T-helper 9 cell (primary cell): Measurements from ENCODE around the gene AP1M1.
"Not testable (repeated sequence)": the region's sequence is repeated elsewhere in the genome, so short reads cannot be mapped to it uniquely, and the experiment has no call there.

Experiments used
- DNase-seq: peaks from one replicate; pipeline ENCODE4 v3.0.0-alpha.2; 2020

The AP1M1 gene

GRCh38 chr19:16265205-16265604 lies 67.5 kb downstream of the AP1M1 start:
- DNase-seq = no peak

- DNase-seq = no peak
Measured at GRCh38 chr19:16265890-16266585, 68.3 kb downstream of the AP1M1 start.

DNA sequence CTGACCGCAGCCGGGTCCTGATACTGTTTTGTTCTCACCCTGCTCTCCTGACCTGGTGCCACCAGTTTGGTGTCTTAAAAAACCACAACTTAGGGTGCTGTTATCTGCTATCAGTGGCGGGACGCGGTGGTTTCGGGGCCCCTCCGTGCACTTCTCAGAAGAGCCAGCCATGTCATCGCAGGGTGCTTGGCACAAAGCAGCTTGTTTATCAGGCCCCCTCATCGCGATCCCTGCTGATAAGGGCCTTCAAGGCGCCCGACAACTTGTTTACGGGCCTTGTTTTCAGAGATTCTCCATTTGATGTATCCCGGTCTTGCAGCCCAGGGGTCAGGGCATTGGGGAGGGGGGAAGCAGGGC lies 68.9 kb downstream of the AP1M1 start:
- DNase-seq = peak; percentile 51

GRCh38 chr19:16268676-16269319 lies 71.1 kb downstream of the AP1M1 start:
- peak; percentile 26 for DNase-seq

- no peak for DNase-seq
Measured at GRCh38 chr19:16272945-16273344, 75.2 kb downstream of the AP1M1 start.

DNA sequence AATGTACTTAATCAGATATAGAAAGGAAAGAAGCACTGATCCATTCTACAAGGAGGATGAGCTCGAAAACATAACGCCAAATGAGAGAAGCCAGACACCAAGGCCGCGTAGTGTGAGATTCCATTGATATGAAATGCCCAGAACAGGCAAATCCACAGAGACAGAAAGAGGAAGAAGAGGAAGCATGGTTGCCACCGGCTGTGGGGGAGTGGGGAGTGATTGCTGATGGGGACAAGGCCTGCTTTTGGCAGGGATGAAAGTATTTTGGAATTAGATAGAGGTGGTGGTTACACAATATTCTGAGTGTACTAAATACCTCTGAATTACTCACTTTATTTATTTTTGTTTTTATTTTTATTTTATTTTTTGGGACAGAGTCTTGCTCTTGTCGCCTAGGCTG lies 76.7 kb downstream of the AP1M1 start:
- no peak for DNase-seq

- no peak for DNase-seq
Measured at GRCh38 chr19:16280306-16280705, 82.6 kb downstream of the AP1M1 start.

DNA sequence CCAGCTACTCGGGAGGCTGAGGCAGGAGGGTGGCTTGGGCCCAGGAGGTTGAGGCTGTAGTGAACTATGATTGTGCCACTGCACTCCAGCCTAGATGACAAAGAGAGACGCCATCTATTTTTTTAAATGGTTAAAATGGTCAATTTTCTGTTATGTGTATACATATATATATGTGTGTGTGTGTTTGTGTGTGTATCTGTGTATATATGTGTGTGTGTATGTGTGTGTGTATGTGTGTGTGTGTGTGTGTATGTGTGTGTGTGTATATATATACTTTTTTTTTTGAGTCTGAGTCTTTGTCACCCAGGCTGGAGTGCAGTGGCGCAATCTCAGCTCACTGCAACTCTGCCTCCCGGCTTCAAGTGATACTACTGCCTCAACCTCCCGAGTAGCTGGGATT lies 84.0 kb downstream of the AP1M1 start:
- DNase-seq = no peak

DNA sequence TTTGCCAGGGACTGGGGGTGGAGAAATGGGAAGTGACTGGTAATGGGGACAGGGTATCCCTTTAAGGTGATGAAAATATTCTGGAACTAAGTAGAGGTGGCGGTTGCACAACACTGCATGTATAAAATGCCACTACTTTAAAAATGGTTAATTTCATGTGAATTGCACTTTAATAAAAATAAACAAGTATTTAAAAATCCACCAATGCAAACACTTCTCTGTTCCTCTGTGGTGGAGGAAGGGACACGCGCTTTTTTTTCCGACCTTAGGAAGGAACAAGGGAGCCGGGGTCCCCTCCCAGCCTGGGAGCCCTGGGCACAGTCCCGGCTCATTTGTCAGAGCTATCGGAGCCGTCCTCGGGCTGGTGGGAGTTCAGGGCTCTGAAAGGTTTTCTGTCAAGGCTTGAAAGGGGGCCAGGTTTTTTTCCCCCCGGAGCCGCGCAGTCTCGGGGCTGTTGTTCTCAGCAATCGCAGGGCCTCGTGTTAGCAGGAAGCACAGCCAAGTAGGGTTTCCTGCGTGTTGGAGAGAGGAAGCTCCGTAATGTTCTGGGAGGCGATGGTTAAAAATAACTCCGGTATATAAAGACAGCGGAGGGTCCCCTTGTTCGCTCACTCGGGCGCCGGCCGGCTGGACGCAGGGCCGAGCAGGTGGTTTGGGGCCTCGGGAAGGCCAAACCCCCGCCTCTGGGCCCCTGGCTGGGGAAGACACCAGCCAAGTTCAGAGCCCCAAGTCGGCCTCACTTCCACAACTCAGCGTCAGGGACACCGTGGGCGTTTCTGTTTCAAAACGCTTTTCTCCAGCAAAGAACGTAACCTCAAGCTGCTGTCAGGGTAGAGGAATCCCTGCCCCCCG lies 85.7 kb downstream of the AP1M1 start:
- DNase-seq = peak; percentile 12

DNA sequence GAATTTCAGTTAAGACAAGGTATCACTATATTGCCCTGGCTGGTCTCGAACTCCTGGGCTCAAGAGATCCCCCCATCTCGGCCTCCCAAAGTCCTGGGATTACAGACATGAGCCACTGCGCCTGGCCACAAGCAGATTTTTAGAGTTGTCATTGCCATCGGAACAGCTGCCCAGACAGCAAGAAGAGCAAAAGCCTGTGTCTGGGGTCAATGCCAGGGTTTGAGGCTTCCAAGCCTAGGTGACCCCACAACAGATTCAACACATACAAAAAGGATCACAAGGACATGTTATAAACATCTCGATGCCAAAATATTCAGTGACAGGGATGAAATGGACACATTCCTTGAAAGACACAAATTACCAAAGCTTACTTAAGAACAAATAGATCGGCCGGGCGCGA lies 86.8 kb downstream of the AP1M1 start:
- DNase-seq = no peak

GRCh38 chr19:16285079-16285478 lies 87.4 kb downstream of the AP1M1 start:
- DNase-seq = not testable (repeated sequence)

- DNase-seq = no peak
Measured at GRCh38 chr19:16285769-16286498, 88.2 kb downstream of the AP1M1 start.

- DNase-seq = no peak
Measured at GRCh38 chr19:16288544-16288943, 90.8 kb downstream of the AP1M1 start.

- no peak for DNase-seq
Measured at GRCh38 chr19:16289594-16289993, 91.9 kb downstream of the AP1M1 start.

GRCh38 chr19:16290692-16291091 lies 93.0 kb downstream of the AP1M1 start:
- DNase-seq = no peak

GRCh38 chr19:16293118-16294091 lies 95.7 kb downstream of the AP1M1 start:
- DNase-seq = no peak

DNA sequence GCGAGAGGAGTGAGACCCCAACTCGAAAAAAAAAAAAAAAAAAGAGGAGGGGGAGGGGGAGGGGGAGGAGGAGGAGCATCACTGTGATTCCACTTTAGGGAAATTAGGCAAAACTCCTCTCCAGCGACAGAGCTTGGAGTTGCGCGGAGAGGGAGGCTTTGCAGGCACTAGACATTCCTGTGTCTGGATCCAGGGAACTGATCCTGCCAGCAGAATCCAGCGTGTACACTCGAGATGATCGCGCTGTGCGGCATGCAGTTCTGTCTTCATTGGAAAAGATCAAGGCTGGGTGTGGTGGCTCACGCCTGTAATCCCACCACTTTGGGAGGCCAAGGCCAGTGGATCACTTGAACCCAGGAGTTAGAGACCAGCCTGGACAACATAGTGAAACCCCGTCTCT lies 97.3 kb downstream of the AP1M1 start:
- DNase-seq = no peak
